Muscle of leg (tissue), 11 donors: ENCODE data around the gene AJM1. TPM values are rescaled to one million over a fixed set of nuclear protein-coding genes. Genes with fewer than 3 reads are reported as not detected.
"Not testable (repeated sequence)": the region's sequence is repeated elsewhere in the genome, so short reads cannot be mapped to it uniquely, and the experiment has no call there.

ENCODE experiments used
- DNase-seq: peaks from one replicate; pipeline ENCODE4 v3.0.0; 2013
- H3K27ac ChIP-seq: one replicate; pipeline ENCODE4 v1.5.1; 2013; ENCODE audit warnings: mild to moderate bottlenecking, low read length, control low read depth
- H3K27me3 ChIP-seq: one replicate; pipeline ENCODE4 v1.6.1; 2013; ENCODE audit warnings: low read length; ENCODE audit not compliant: control insufficient read depth, insufficient read depth
- H3K36me3 ChIP-seq: one replicate; pipeline ENCODE4 v1.6.1; 2013; ENCODE audit warnings: low read length; ENCODE audit not compliant: control insufficient read depth, insufficient read depth
- H3K4me1 ChIP-seq: one replicate; pipeline ENCODE4 v1.6.1; 2013; ENCODE audit warnings: low read length; ENCODE audit not compliant: control insufficient read depth, insufficient read depth
- H3K4me3 ChIP-seq: one replicate; pipeline ENCODE4 v1.5.1; 2013; ENCODE audit warnings: low read length, control low read depth
- H3K9me3 ChIP-seq: replicated peaks from 2 replicates; pipeline ENCODE4 v1.6.1; 2013; ENCODE audit warnings: low read depth, low read length; ENCODE audit not compliant: control insufficient read depth
- WGBS: methylation state at CpG from one replicate; pipeline ENCODE4 v1.1.5; 2013; ENCODE audit warnings: missing lambda C conversion rate; ENCODE audit not compliant: insufficient coverage; 5-methylcytosine and 5-hydroxymethylcytosine counted together
- polyA plus RNA-seq, 8 donors: library from polyadenylated mRNA; unstranded; fragments of 120-200 nt; gene quantifications; one replicate each; pipeline versions ENCODE4 v1.2.1 to v1.2.3, GENCODE V29; 2013; ENCODE audit warnings: inconsistent platforms in 1 of 8, low replicate concordance in 1 of 8; ENCODE audit not compliant: insufficient read length in 8 of 8, insufficient read depth in 1 of 8
- total RNA-seq: library from RNA; stranded (reverse); fragments of 120-200 nt; gene quantifications from one replicate; pipeline ENCODE4 v1.2.4, GENCODE V29; 2013

Gene AJM1
- total and polyA plus RNA-seq, 9 donors = 1.2 to 3.7 (median 2.2) TPM

DNA sequence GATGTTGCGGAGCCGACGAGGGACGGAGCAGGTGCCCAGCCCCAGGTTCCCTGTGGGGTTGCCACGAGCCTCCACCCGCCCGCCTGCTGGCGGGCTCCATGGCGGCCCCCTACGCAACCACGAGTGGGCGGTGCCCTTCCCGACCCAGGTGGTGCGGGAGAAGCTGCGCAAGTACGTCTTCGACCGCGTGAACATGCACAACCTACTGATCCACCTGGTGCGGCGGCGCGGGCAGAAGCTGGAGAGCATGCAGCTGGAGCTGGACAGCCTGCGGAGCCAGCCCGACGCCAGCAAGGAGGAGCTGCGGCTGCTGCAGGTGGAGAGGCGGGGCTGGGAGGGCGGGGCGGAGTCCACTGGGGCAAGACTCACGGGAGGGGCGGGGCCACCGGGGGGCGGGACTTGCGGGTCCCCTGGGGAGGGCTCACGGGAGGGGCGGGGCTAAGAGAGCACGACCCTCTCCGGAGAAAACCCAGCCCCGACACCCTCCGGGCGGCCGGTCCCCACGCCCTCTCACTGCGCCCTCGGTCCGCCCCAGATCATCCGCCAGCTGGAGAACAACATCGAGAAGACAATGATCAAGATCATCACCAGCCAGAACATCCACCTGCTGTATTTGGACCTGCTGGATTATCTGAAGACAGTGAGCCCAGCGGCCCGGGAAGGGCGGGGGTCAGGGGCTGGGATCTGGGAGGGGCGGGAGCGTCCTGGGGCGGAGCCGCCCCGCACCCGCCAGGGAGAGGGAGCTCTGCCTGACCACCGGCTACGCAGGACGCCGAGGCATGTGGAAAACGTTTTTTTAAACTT is 42.2 kb upstream of the AJM1 start:
- Histone ChIP-seq H3K27me3 (peaks cover 67% of the 10 kb centered on the region), H3K4me1 (peaks cover 48% of the 10 kb centered on the region), H3K36me3 (no peaks in the 10 kb centered on the region), H3K9me3 (no peaks in the 10 kb centered on the region), H3K4me3 (peak overlapping the region; percentile 8), H3K27ac (no peak overlapping the region)
- no peak for DNase-seq
- under 1% methylated on average over 48 of the region's 63 CpGs for WGBS

DNA sequence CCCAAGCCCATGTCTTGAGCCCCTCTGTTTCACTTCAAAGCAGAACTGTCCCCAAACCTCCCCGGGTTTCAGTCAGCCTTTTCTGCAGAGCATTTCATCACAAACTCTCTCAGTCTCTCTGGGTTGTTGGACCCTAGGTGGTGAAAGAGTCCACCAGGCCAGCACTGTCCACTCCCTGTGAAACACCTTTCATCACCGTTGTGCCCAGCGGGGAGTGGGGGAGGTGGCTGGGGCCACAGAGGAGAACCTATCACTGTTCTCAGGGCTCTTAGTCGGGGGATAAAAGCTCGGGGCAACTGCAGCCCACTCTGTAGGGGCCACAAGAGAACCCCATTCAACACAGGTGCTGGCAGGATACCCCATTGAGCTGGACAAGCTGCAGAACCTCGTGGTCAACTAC is 40.0 kb upstream of the AJM1 start:
- H3K27me3 ChIP-seq = peaks cover 51% of the 10 kb centered on the region
- WGBS = 63% methylated on average over 2 of the region's 6 CpGs
- no peaks in the 10 kb centered on the region for H3K36me3 ChIP-seq
- H3K4me1 ChIP-seq = peaks cover 48% of the 10 kb centered on the region
- H3K27ac ChIP-seq = no peak overlapping the region
- H3K4me3 ChIP-seq = no peak overlapping the region
- DNase-seq = no peak
- no peaks in the 10 kb centered on the region for H3K9me3 ChIP-seq

- H3K9me3 ChIP-seq, DNase-seq, H3K4me3 ChIP-seq, H3K27ac ChIP-seq, H3K36me3 ChIP-seq: not testable (repeated sequence)
- Histone ChIP-seq H3K4me1 (peaks cover 44% of the 10 kb centered on the region), H3K27me3 (peaks cover 46% of the 10 kb centered on the region)
- WGBS = 100% methylated on average over 2 of the region's 9 CpGs
Observed at GRCh38 chr9:136803009-136803550, 39.2 kb upstream of the AJM1 start.

DNA sequence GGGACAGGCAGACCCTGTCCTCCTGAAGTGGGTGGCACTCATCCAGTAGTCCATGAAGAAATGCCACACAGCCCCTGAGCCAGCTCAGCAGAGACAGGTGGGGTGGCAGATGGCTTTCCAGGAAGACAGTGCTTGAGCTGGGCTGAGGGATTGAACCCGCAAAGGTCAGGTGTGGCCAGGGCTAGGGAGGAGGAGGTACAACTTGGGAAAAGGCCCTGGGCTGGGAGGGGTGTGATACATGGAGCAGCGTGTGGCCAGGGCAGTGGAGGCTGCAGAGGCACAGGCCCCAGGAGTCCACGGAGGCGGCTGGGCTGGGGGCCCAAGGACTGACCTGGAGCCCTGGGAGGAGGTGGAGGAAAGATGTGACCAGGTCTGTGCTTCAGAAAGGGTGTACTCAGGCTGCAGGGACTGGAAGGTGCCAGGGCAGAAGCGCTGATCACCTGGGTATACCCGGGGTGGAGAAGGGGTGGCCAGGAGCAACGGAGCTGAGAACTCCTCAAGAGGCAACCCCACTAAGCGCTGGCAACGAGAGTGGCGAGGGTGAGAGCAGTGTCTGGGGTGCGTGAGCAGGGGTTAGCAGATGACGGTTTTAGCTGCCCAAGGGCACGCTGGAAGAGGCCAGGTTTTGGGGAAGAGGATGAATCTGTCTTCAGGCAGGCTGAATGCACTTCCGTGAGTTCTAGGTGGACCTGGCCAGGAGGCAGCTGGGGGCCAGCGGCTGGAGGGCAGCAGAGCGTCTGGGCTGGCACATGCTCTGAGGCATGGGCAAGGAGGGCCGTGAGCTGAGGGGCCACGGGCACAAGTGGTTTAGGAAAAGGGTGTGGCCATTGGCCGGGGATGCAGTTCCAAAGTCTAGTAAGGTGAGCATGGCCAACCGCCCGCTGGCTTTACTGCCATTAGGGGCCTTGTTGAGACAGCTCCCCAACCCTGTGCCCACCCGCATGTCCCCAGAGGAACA is 38.4 kb upstream of the AJM1 start:
- Histone ChIP-seq H3K9me3 (no peaks in the 10 kb centered on the region), H3K4me1 (peaks cover 43% of the 10 kb centered on the region), H3K4me3 (no peak overlapping the region), H3K27me3 (peaks cover 38% of the 10 kb centered on the region), H3K36me3 (no peaks in the 10 kb centered on the region), H3K27ac (no peak overlapping the region)
- WGBS = 90% methylated on average over 22 of the region's 22 CpGs
- DNase-seq = peak; percentile 10

DNA sequence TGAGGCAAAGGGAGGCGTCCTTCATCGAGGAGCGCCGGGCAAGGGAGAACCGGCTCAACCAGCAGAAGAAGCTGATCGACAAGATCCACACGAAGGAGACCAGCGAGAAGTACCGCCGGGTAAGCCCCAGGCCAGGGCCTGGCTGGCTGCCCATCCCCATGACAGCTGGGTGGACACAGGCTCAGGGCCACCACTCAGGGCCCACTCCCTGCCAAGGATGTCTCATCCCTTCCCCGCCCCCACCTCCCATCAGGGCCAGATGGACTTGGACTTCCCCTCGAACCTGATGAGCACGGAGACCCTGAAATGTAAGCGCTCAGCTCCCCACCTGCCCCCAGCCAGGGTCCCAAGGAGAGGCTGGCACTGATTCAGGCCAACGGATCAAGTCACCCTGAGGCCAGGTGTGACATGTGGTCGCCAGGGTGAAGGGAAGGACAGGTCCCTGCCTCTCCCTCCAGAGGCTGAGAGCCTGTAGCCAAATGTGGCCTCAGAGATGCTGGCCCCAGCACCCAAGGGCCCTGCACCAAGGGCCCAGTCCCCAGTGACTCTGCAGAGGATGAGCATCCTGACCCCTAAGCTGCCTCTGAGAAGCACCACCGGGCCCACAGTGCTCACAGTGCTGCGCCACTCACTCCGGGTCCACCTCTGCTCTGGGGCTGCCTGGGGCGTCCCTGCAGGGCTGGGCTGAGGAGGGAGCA is 37.6 kb upstream of the AJM1 start:
- H3K9me3 ChIP-seq = no peaks in the 10 kb centered on the region
- peaks cover 1% of the 10 kb centered on the region for H3K36me3 ChIP-seq
- DNase-seq = peak; percentile 53
- H3K4me1 ChIP-seq = peaks cover 43% of the 10 kb centered on the region
- H3K27me3 ChIP-seq = peaks cover 30% of the 10 kb centered on the region
- H3K27ac ChIP-seq = no peak overlapping the region
- H3K4me3 ChIP-seq = no peak overlapping the region
- WGBS = 87% methylated on average over 16 of the region's 20 CpGs

DNA sequence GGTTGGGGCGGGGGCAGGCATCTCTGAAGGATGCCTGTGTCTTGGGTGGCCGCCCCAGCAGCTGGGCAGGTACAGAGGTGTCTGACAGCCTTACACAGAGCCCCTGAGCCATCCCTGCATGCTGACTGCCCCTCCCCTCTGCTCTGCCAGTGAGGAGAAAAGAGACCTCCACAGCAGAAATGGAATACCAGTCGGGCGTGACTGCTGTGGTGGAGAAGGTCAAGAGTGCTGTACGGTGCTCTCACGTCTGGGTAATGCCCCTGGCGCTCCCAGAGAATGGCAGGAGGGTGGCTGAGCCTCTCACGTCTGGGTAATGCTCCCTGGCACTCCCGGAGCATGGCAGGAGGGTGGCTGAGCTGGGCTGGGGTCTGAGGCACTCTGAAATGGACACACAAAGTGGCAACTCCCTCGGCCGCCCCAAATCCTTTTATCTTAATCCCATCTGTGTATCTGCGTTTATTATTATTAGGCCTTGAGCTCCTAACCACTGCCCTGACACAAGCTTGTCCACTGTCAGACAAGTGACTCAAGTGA is 37.0 kb upstream of the AJM1 start:
- no peak for DNase-seq
- Histone ChIP-seq H3K4me1 (peaks cover 40% of the 10 kb centered on the region), H3K4me3 (no peak overlapping the region), H3K27me3 (peaks cover 24% of the 10 kb centered on the region), H3K9me3 (no peaks in the 10 kb centered on the region), H3K36me3 (peaks cover 7% of the 10 kb centered on the region), H3K27ac (no peak overlapping the region)
- WGBS = 84% methylated on average over 10 of the region's 12 CpGs

GRCh38 chr9:136806067-136806466 is 36.2 kb upstream of the AJM1 start:
- WGBS = 94% methylated on average over 7 of the region's 10 CpGs
- Histone ChIP-seq H3K4me3 (no peak overlapping the region), H3K36me3 (peaks cover 9% of the 10 kb centered on the region), H3K9me3 (no peaks in the 10 kb centered on the region), H3K4me1 (peaks cover 33% of the 10 kb centered on the region), H3K27me3 (peaks cover 16% of the 10 kb centered on the region), H3K27ac (no peak overlapping the region)
- DNase-seq = peak; percentile 12

DNA sequence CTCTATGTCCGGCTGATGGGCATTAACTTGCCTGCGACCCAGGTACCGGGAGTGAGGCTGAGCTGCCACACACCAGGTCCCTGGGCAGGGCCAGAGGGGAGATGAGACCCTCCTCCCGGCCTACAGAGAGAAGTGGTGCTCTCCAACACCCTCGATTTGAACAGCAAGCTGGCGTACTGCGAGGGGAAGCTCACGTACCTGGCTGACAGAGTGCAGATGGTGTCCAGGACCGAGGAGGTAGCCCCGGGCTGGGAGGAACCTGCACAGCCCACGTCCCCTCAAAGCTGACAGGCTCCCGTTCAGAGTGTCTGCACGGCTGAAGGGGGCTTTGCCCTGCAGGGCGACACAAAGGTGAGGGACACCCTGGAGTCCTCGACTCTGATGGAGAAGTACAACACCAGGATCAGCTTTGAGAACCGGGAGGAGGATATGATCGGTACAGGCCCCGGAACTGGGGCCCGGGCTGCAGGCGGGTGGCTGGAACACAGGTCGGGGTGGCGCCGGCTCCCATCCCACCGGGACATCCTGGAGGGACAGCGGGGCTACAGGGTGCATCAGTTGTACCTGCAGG is 35.6 kb upstream of the AJM1 start:
- Histone ChIP-seq H3K9me3 (no peaks in the 10 kb centered on the region), H3K4me3 (peak overlapping the region; percentile 56), H3K36me3 (peaks cover 11% of the 10 kb centered on the region), H3K27ac (no peak overlapping the region), H3K27me3 (peaks cover 10% of the 10 kb centered on the region), H3K4me1 (peaks cover 33% of the 10 kb centered on the region)
- 60% methylated on average over 25 of the region's 25 CpGs for WGBS
- DNase-seq = peak; percentile 11

DNA sequence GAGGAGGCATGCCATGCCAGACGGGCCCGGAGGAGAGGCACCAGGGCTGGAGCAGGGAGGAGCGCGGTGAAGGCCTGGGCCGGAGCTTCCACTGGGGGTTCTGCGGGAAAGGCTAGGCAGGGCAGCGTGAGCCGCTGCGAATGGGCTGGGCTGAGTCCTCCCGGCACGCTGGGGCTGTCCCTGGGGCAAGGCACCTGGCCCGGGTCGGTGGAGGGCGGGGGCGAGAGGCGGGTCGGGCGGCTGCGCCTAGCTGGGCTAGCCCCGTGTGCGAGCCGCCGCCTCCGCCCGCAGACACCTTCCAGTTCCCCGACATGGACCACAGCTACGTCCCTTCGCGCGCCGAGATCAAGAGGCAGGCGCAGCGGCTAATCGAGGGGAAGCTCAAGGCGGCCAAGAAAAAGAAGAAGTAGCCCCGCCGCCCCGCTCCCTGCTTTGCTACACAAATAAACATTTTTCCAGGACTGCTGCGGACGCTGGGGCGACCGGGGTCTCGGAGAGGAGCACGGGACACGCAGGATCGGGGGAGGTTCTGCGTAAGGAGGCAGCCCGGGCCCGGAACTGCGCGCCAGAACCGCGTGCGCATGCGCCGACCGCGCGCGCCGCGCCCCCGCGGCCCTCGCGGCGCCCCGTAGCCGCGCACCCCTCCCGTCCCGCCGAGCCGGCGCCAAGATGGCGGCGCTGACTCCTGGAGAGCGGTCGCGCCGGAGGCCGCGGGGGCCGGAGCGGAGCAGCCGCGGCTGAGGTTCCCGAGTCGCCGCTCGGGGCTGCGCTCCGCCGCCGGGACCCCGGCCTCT is 34.8 kb upstream of the AJM1 start, which contains the start of gene RABL6:
Gene RABL6, plus strand, starts transcription at position 668 of the 794 bp plus-strand sequence. CDS start 249 bp downstream, outside the sequence.
- Histone ChIP-seq H3K36me3 (peaks cover 14% of the 10 kb centered on the region), H3K9me3 (no peaks in the 10 kb centered on the region), H3K4me1 (peaks cover 33% of the 10 kb centered on the region), H3K4me3 (peak within 1 kb of the TSS; percentile 71), H3K27ac (peak within 1 kb of the TSS; percentile 78), H3K27me3 (peaks cover 2% of the 10 kb centered on the region)
- WGBS = under 1% methylated on average over 92 of the region's 96 CpGs
- DNase-seq = peak; percentile 90
